HG02588 (cell line): ENCODE measurements around the gene PCID2.

Experiments
- ATAC-seq: cut with Tn5 transposase; IDR thresholded peaks from one replicate; pipeline ENCODE4 v1.9.1; 2021; ENCODE audit warnings: mild to moderate bottlenecking, moderate library complexity; ENCODE audit not compliant: unreplicated experiment

PCID2 gene

GRCh38 chr13:113150550-113151365, 57.7 kb downstream of the PCID2 start:
- ATAC-seq: no peak

- ATAC-seq: no peak
These were observed 58.5 kb downstream of the PCID2 start for GRCh38 chr13:113149711-113150549.

- no peak for ATAC-seq
These were observed 59.4 kb downstream of the PCID2 start for GRCh38 chr13:113148940-113149503.

GRCh38 chr13:113148407-113148806, 60.1 kb downstream of the PCID2 start:
- ATAC-seq: no peak

- ATAC-seq: no peak
These were observed 61.3 kb downstream of the PCID2 start for GRCh38 chr13:113147206-113147605.

GRCh38 chr13:113146750-113147149, 61.7 kb downstream of the PCID2 start:
- no peak for ATAC-seq

GRCh38 chr13:113145911-113146598, 62.4 kb downstream of the PCID2 start:
- no peak for ATAC-seq

GRCh38 chr13:113145496-113145895, 63.0 kb downstream of the PCID2 start:
- ATAC-seq: no peak

- no peak for ATAC-seq
These were observed 64.2 kb downstream of the PCID2 start for GRCh38 chr13:113144255-113144629.

GRCh38 chr13:113143466-113144254, 64.8 kb downstream of the PCID2 start:
- no peak for ATAC-seq

GRCh38 chr13:113142876-113143275, 65.6 kb downstream of the PCID2 start:
- ATAC-seq: no peak

GRCh38 chr13:113141601-113141970, 66.9 kb downstream of the PCID2 start:
- no peak for ATAC-seq

- no peak for ATAC-seq
These were observed 67.5 kb downstream of the PCID2 start for GRCh38 chr13:113140677-113141600.

GRCh38 chr13:113139577-113139976, 68.9 kb downstream of the PCID2 start:
- no peak for ATAC-seq

GRCh38 chr13:113138792-113139551, 69.5 kb downstream of the PCID2 start:
- no peak for ATAC-seq

GRCh38 chr13:113137691-113138298, 70.7 kb downstream of the PCID2 start:
- no peak for ATAC-seq

GRCh38 chr13:113135281-113135760, 73.1 kb downstream of the PCID2 start:
- ATAC-seq: no peak
